SU-DHL-6 (cell line): Measurements from ENCODE around the gene ACSL3.

Experiments
- EZH2phosphoT487 ChIP-seq: fragments of 200-600 bp; sonication (generic), shearing (Covaris generic); conservative IDR thresholded peaks from 2 replicates; pipeline ENCODE4 v1.6.1; 2018; ENCODE audit warnings: mild to moderate bottlenecking, antibody characterized with exemption, low read length, moderate library complexity, mixed read lengths
- TF ChIP-seq, protein P1 (sequence below): fragments of 200-600 bp; sonication (generic); IDR thresholded peaks from one replicate; pipeline ENCODE4 v1.5.1; 2017; ENCODE audit warnings: antibody characterized with exemption, mild to moderate bottlenecking, low read length, moderate library complexity; ENCODE audit not compliant: insufficient read depth, poor library complexity, severe bottlenecking

- TF ChIP-seq, protein P1, sequence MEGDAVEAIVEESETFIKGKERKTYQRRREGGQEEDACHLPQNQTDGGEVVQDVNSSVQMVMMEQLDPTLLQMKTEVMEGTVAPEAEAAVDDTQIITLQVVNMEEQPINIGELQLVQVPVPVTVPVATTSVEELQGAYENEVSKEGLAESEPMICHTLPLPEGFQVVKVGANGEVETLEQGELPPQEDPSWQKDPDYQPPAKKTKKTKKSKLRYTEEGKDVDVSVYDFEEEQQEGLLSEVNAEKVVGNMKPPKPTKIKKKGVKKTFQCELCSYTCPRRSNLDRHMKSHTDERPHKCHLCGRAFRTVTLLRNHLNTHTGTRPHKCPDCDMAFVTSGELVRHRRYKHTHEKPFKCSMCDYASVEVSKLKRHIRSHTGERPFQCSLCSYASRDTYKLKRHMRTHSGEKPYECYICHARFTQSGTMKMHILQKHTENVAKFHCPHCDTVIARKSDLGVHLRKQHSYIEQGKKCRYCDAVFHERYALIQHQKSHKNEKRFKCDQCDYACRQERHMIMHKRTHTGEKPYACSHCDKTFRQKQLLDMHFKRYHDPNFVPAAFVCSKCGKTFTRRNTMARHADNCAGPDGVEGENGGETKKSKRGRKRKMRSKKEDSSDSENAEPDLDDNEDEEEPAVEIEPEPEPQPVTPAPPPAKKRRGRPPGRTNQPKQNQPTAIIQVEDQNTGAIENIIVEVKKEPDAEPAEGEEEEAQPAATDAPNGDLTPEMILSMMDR, result no peak
- no peak for TF ChIP-seq EZH2phosphoT487
These were observed 82.1 kb downstream of the ACSL3 start for GRCh38 chr2:222942977-222943376.
